Stromal cell of bone marrow (primary cell): ENCODE data around the gene ITGA7.

Experiments
- DNase-seq: peaks from one replicate; pipeline ENCODE4 v3.0.0-alpha.2; 2012; ENCODE audit warnings: low read depth

Gene ITGA7

DNA sequence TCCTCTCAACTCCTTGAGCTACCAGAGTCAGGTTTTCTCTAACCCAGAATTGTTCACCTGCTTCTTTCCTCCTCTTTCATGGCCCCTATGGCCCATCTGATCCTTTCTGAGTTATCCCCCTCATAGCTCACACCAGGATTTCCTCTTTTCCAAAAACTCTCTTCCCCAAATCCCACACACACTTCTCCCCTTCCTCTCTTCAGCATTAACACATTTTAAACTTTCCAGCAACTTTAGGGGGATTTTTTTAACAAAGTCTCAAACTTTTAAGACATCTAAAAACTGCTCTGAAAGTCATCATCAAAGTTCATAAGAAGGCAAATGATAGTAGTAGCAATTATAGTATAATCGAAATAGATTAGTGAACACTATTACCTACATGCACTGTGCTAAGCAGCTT, 63.1 kb downstream of the ITGA7 start:
- no peak for DNase-seq

DNA sequence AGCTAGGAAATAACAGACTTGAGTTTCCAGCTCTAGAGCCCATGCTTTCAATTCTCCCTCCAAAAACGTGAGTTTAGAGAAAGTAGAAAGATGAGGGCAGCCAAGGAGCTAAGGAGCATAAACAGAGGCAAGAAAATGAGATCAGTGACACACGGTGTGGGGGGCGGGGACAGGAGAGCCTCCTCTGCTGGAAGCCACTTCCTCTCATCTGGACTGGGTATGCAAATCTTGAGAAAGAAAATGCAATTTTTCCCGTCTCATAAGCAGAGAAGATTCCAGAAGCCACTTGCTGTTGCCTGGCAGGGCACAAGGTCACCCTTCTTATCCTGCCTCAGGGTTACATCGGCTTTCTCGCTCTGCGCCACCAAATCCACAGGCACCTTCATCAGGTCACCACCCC, 65.0 kb downstream of the ITGA7 start:
- no peak for DNase-seq

DNA sequence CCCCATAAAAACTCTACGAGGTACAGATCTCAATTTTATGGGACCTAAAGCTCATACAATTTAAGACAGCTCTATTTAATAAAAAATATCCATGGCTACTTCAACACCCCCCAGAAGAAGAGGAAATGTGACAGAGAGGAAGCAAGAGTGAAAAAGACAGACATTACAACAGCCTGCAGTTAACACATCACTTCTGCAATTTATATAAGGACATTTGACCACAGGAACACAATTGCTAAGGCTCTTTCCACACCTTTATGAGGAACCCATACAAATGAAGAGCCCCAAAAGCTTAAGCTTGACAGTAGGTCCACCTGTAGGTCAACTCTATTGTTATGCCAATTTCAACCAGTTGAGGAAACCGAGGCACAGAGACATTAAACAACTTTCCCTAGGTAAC, 65.4 kb downstream of the ITGA7 start:
- no peak for DNase-seq

DNA sequence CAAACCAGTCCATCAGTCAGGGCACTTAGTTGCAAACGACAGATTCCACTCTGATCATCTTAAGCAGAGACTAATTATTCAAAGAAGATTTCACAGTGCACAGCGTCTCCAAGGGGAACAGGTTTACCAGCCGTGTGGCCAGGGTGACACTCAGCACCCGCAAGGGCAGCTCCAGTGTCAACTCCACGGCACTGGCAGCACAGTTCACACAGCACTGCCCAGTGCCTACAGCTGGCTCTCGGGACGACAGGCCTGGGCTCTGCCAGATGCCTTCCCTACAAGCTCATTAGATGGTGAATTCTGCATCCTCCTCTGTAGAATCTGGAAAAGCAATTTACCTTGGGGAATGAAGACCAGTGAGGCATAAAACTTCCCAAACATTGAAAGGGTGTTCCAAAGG, 66.1 kb downstream of the ITGA7 start:
- no peak for DNase-seq

DNA sequence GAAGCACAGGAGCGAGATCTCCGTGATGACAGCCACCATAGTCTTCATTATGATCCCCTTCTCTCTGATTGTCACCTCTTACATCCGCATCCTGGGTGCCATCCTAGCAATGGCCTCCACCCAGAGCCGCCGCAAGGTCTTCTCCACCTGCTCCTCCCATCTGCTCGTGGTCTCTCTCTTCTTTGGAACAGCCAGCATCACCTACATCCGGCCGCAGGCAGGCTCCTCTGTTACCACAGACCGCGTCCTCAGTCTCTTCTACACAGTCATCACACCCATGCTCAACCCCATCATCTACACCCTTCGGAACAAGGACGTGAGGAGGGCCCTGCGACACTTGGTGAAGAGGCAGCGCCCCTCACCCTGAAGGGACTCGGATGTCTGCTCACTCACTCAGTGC, 70.2 kb downstream of the ITGA7 start:
- DNase-seq: no peak

DNA sequence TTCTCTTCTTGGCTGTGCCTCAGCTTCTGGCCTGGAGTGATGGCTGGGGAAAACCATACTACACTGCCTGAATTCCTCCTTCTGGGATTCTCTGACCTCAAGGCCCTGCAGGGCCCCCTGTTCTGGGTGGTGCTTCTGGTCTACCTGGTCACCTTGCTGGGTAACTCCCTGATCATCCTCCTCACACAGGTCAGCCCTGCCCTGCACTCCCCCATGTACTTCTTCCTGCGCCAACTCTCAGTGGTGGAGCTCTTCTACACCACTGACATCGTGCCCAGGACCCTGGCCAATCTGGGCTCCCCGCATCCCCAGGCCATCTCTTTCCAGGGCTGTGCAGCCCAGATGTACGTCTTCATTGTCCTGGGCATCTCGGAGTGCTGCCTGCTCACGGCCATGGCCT, 70.9 kb downstream of the ITGA7 start, which contains the start of gene OR10P1:
Gene OR10P1 (plus strand): TSS at position 40 of the 400 bp plus-strand sequence. CDS start 0 bp downstream, at position 40.
- no peak for DNase-seq

DNA sequence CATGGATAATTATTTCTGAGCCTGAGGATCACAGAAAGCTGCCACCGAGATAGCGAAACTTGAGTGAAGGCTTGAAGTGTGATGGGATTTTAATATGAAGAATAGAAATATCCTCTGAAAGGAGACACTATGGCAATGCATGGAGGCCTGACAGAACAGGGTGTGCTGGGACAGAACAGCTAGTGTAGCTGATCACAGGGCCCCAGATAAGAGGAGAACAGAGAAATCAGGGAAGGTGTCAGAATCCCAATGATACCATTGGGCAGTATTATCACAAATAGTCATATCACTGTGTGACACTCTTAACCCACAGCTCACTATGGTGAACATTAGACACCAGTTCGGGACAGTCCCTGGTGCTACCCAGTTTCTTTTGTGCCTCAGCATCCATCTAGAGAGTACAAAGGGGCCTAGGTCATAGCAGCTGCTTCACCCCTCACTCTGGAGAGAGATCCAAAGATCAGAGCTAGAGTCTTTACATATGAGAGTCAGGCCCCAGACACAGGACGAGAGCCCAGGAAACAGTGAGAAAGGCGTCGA, 71.5 kb downstream of the ITGA7 start:
- DNase-seq: no peak
